ENCODE measurements around the gene RRP9.

DNA sequence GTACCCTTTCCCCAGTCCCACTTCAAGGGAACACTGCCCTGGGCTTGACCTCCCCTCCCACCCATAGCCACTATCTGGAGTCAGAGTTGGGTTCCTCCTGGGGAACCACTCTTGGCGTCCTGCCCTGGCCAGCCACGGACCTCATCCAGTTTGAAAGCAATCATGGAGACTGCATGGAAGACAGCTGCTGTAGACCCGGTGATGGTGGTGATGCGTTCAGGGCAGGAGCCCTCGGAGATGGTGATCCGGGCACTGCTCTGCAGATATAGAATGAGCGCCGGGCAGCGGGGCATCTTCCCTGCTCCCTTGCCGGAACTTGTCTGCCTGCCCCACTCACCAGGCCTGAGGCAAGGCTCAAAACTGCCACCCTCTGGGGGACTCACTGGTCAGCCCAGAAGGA is 18.7 kb upstream of the RRP9 start:
- TF ChIP-seq YY1 (IDR thresholded peaks at IDR 0.05; ENCODE audit: insufficient read depth, insufficient read length) (no peak), ZNF274 (IDR thresholded peaks at IDR 0.05; ENCODE audit: low read depth, low read length) (no peak)

All from NT2/D1 (cell line).